Muscle layer of duodenum (tissue), 2 donors: ENCODE measurements around the gene NDUFV1.
A peak's percentile ranks its signal among the peaks of the same experiment; 100 is the strongest.
"Not testable (repeated sequence)": the region's sequence is repeated elsewhere in the genome, so short reads cannot be mapped to it uniquely, and the experiment has no call there.

ENCODE experiments used
- H3K27ac ChIP-seq: one replicate; pipeline ENCODE4 v1.7.0; 2013; ENCODE audit warnings: mild to moderate bottlenecking, low read length
- H3K27me3 ChIP-seq: one replicate; pipeline ENCODE4 v1.7.0; 2013; ENCODE audit warnings: low read depth, mild to moderate bottlenecking, control low read depth, low read length
- H3K36me3 ChIP-seq, 2 donors: one replicate each; pipeline ENCODE4 v1.7.0; 2013; ENCODE audit warnings: low read length in 2 of 2, control low read depth in 1 of 2, mild to moderate bottlenecking in 1 of 2; ENCODE audit not compliant: insufficient read depth in 2 of 2, control insufficient read depth in 1 of 2
- H3K4me1 ChIP-seq, 2 donors: one replicate each; pipeline ENCODE4 v1.7.0; 2013; ENCODE audit warnings: low read length in 2 of 2, mild to moderate bottlenecking in 2 of 2, control low read depth in 1 of 2, moderate library complexity in 1 of 2; ENCODE audit not compliant: insufficient read depth in 2 of 2, control insufficient read depth in 1 of 2
- H3K4me3 ChIP-seq, 2 donors: one replicate each; pipeline ENCODE4 v1.7.0; 2013; ENCODE audit warnings: low read length in 2 of 2, low read depth in 1 of 2, mild to moderate bottlenecking in 1 of 2
- H3K9me3 ChIP-seq, 2 donors: one replicate each; pipeline ENCODE4 v1.7.0; 2013; ENCODE audit warnings: low read length in 2 of 2, control low read depth in 1 of 2, mild to moderate bottlenecking in 1 of 2; ENCODE audit not compliant: control insufficient read depth in 1 of 2
- donor health status: healthy.

The NDUFV1 gene

DNA sequence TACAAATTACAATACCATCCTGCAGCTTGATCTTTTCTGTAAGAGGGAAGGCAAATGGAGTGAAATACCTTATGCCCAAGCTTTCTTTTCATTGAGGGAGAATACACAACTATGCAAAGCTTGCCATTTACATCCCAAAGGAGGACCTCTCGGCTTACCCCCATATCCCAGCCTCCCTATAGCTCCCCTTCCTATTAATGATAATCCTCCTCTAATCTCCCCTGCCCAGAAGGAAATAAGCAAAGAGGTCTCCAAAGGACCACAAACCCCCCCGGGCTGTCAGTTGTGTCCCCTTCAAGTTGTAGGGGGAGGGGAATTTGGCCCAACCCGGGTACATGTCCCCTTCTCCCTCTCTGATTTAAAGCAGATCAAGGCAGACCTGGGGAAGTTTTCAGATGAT, 15.2 kb downstream of the NDUFV1 start:
- H3K27me3 ChIP-seq, H3K27ac ChIP-seq, H3K9me3 ChIP-seq, H3K4me1 ChIP-seq, H3K36me3 ChIP-seq, H3K4me3 ChIP-seq: not testable (repeated sequence)

DNA sequence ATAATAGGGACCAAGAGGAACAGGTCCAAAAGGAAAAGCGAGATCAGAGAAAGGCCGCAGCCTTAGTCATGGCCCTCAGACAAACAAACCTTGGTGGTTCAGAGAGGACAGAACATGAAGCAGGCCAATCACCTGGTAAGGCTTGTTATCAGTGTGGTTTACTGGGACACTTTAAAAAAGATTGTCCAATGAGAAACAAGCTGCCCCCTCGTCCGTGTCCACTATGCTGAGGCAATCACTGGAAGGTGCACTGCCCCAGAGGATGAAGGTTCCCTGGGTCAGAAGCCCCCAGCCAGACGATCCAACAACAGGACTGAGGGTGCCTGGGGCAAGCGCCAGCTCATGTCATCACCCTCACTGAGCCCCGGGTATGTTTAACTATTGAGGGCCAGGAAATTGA, 16.2 kb downstream of the NDUFV1 start:
- H3K9me3 ChIP-seq, H3K27ac ChIP-seq, H3K4me1 ChIP-seq: not testable (repeated sequence)

DNA sequence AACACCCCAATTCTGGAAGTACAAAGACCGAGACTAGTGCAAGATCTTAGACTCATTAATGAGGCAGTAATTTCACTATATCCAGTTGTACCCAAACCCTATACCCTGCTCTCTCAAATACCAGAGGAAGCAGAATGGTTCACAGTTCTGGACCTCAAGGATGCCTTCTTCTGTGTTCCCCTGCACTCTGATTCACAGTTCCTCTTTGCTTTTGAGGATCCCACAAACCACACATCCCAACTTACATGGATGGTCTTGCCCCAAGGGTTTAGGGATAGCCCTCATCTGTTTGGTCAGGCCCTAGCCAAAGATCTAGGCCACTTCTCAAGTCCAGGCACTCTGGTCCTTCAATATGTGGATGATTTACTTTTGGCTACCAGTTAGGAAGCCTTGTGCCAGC, 17.1 kb downstream of the NDUFV1 start:
- H3K4me1 ChIP-seq, H3K27ac ChIP-seq, H3K27me3 ChIP-seq, H3K9me3 ChIP-seq, H3K36me3 ChIP-seq, H3K4me3 ChIP-seq: not testable (repeated sequence)

More for the DNA sequence above, 16.2 kb downstream of the NDUFV1 start:
- not testable (repeated sequence) for H3K36me3 ChIP-seq, H3K4me3 ChIP-seq, H3K27me3 ChIP-seq

DNA sequence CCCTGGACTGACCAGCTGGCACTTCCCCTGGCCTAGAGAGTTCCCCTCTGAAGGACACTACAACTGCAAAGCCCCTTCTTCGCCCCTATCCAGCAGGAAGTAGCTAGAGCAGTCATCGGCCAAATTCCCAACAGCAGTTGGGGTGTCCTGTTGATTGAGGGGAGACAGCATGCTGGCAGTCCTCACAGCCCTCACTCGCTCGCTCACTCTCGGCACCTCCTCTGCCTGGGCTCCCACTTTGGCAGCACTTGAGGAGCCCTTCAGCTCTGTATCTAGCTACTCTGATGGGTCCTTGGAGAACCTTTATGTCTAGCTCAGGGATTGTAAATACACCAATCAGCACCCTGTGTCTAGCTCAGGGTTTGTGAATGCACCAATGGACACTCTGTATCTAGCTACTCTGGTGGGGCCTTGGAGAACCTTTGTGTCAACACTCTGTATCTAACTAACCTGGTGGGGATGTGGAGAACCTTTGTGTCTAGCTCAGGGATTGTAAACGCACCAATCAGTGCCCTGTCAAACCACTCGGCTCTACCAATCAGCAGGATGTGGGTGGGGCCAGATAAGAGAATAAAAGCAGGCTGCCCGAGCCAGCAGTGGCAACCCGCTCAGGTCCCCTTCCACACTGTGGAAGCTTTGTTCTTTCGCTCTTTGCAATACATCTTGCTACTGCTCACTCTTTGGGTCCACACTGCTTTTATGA, 19.5 kb downstream of the NDUFV1 start:
- not testable (repeated sequence) for H3K36me3 ChIP-seq, H3K4me1 ChIP-seq, H3K27ac ChIP-seq, H3K4me3 ChIP-seq, H3K9me3 ChIP-seq, H3K27me3 ChIP-seq

DNA sequence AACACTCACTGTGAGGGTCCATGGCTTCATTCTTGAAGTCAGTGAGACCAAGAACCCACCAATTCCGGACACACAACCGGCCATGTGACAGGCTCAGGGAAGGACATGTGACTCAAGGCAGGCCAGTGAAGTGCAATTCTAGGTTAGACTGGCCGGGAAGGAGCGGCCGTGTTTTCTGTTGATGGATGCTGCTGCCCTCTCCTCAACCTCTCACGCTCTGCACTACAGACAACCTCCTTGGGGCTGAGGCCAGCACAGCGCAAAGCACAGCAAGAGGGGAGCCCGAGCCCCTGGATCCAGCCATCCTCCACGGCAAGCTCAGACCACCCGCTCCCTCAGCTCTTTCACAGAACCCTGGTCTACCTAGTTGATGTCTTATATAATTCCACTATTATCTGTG, 20.2 kb downstream of the NDUFV1 start:
- H3K9me3 ChIP-seq = no peaks in the 10 kb centered on the region
- H3K4me1 ChIP-seq = peaks cover 6 to 8% of the 10 kb centered on the region in 2 donors
- no peak overlapping the region for H3K4me3 ChIP-seq
- no peak overlapping the region for H3K27ac ChIP-seq
- no peaks in the 10 kb centered on the region for H3K36me3 ChIP-seq
- H3K27me3 ChIP-seq = no peaks in the 10 kb centered on the region

DNA sequence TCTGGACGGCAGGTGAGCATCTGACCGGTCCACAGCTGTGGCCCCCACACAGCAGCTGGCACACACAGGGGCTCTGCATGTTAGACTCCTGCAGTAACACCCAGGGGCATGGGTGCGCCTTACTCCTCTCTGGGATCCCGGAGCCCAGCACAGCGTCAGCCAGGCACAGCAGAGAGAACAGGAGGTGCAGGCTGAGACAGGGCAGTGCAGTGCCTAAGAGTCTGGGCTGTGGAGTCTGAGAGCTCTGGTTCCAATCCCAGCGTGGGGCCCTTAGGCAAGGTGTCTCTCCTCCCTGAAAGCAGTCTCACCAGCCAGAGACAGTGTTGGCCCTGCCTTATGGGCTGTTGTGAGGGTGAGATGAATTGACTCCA, 20.7 kb downstream of the NDUFV1 start:
- H3K36me3 ChIP-seq = no peaks in the 10 kb centered on the region
- H3K27ac ChIP-seq = no peak overlapping the region
- no peaks in the 10 kb centered on the region for H3K9me3 ChIP-seq

DNA sequence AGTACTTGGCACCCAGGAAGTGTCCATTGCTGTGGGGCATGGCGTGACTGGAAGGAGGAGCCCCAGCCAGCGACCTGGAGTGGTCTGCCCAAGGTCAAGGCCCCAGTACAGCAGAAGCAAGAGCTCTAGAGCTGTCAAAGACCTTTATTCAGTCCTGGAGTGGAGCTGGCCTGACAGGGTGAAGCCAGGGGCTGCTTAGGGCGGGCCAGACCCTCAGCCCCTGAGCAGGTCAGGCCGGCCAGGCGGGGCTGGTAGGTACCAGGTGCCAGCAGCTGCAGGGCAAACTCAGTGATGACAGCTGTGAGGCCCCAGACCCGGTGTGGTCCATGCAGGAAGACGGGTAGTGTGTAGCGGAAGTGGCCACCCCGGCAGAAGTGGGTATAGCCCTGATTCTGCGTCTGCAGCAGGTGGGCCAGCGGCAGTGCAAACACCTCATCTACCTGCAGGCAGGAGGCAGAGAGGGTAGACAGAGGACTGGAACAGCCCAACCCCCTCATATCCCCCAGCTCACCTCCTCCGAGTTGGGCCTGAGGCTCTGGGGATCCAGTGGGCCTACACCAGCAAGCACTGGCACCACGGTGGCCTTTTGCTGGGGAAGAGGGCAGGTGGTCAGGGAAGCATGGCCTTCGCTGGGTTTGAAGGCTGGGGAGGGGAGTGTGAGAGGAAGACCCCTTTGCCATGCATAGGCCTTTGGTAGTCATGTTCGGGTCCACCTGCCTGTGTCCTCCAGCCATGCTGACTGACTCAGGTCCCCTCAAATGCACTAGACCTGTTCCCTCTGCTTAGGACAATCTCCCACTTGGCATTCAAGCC, 21.3 kb downstream of the NDUFV1 start:
- no peak overlapping the region for H3K27ac ChIP-seq
- no peak overlapping the region for H3K4me3 ChIP-seq
- no peaks in the 10 kb centered on the region for H3K9me3 ChIP-seq
- no peaks in the 10 kb centered on the region for H3K36me3 ChIP-seq
- peaks cover 6 to 8% of the 10 kb centered on the region in 2 donors for H3K4me1 ChIP-seq
- no peaks in the 10 kb centered on the region for H3K27me3 ChIP-seq

More for the DNA sequence above, 20.7 kb downstream of the NDUFV1 start:
- Histone ChIP-seq H3K4me3 (no peak overlapping the region), H3K4me1 (peaks cover 6 to 8% of the 10 kb centered on the region in 2 donors), H3K27me3 (no peaks in the 10 kb centered on the region)

DNA sequence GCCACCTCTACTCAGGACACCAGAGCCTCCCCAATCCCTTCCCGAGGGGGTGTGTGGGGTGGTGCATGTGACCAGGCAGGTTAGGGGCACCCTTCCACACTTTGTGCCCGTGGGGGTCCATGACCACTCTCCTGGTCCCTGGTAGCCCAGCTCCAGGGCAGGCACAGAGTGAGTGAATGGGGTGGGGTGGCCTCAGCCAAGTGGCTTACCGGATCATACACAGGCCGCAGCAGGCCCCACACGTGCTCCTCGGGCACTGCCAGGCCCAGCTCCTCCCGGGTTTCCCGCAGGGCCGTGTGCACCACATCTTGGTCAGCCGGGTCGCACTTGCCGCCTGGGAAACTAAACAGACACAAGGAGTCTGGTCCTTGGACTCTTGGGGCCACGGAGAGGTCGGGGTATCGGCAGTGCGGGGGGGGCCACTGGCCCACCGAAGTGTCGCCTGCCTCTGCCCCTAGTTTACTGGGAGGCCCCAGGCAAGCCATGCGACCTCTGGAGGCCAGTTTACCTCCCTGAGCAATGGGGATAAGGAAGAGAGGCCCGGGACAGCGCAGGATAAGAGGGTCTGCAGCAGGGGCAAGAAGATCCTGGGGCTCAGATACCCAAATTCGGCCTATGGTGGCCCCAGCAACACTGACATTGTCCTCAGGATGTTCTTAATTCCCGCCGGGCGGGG, 22.1 kb downstream of the NDUFV1 start:
- Histone ChIP-seq H3K4me1 (peaks cover 6 to 8% of the 10 kb centered on the region in 2 donors), H3K36me3 (no peaks in the 10 kb centered on the region), H3K4me3 (peak overlapping the region; percentile 42 to 56), H3K27ac (no peak overlapping the region), H3K27me3 (no peaks in the 10 kb centered on the region), H3K9me3 (no peaks in the 10 kb centered on the region)

DNA sequence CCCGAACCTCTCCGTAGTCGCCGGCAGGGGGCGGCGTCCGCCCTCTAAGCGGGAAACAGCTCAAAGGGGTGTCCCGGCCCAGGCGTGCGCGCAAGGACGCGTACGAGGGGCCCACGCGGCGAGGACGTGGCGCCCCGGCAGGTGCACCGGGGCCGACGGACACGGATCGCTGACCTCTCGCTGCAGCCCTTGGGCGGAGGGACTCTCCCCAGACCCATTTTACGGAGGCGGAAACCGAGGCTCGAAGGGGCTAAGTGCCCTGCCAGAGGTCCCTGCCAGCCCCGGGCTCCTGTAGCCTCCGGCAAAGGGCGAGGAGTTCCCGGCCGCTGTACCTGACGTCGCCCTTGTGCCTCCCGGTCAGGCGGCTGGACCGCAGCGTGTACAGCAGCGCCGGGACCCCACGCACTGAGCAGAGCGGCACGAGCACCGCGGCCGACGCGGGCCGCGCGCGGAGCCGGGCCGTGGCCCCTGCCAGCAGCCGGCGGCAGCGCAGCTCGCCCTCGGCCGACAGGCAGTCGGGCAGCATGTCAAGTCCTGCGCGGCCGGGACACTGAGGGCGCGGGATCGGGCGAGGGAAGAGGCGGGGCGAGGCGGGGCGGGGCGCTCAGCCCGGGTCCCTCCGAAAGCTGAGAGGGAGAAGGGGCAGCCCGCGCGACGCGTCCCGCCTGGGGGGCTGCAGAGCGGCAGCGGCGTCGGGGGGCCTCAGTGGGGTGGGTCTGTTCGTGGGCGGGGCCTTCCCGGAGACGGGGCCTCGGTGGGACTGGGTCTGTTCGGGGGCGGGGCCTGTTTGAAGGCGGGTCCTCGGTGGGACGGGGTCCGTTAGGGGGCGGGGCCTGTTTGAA, 22.9 kb downstream of the NDUFV1 start, which contains the start of gene NUDT8:
Gene NUDT8 (minus strand): TSS at position 552 of the 842 bp plus-strand sequence. CDS start 26 bp downstream, at position 526.
- Histone ChIP-seq H3K36me3 (no peaks in the 10 kb centered on the region), H3K9me3 (no peaks in the 10 kb centered on the region), H3K27ac (peak within 1 kb of the TSS; percentile 76), H3K4me3 (peak within 1 kb of the TSS; percentile 55 to 84), H3K27me3 (no peaks in the 10 kb centered on the region), H3K4me1 (peaks cover 6 to 8% of the 10 kb centered on the region in 2 donors)

DNA sequence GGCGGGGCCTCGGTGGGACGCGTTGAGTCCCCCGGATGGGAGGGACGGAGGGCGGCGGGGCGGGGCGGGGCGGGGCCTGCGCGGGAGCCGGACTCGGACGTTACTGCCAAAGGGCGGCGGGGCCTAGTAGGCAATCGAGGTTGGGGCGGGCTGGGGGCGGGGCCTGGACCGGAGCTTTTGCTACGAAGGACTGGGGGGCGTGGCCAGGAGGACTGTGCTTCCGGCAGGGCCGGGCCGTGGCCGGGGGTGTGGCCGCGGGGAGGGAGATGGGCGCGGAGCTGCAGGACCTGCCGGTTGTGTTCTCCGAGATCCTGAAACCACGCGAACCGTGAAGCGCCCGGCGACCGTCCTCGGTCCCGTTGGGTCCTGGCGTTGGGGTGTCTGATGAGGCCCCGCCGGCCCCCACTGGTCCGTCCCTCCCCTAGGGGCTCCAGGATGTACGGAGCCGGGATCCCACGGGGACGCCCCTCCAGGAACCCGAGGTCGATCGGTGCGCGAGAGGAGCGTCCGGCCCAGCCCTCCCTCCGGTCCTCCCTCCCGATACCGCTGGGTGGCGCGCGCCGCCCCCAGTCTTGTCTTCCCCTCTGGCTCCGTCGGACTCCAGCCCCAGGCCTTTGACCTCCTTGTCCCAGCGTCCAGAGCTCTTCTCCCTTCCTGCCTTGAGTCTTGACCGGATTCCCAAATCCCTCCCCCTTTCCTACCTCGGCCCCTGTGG, 23.6 kb downstream of the NDUFV1 start:
- no peaks in the 10 kb centered on the region for H3K36me3 ChIP-seq
- H3K27me3 ChIP-seq = no peaks in the 10 kb centered on the region
- peak overlapping the region; percentile 76 for H3K27ac ChIP-seq
- peaks cover 6 to 8% of the 10 kb centered on the region in 2 donors for H3K4me1 ChIP-seq
- H3K9me3 ChIP-seq = no peaks in the 10 kb centered on the region
- H3K4me3 ChIP-seq = peak overlapping the region; percentile 55 to 84
